Epithelial cell of proximal tubule (primary cell): Measurements from ENCODE around the gene ANXA6. TPM values are rescaled to one million over a fixed set of nuclear protein-coding genes. Genes with fewer than 3 reads are reported as not detected.

ENCODE experiments used
- DNase-seq: peaks from one replicate; pipeline ENCODE4 v3.0.0-alpha.2; 2011; ENCODE audit warnings: low read depth
- H3K4me3 ChIP-seq: 2 replicates; pipeline ENCODE4 v1.5.1; 2011; ENCODE audit warnings: low read depth, mild to moderate bottlenecking, low read length
- CTCF ChIP-seq: conservative IDR thresholded peaks from 2 replicates; pipeline ENCODE4 v1.5.1; 2012; ENCODE audit warnings: low read depth, mild to moderate bottlenecking, low read length
- total RNA-seq: library from RNA; depleted of rRNA; stranded (reverse); fragments of >200 nt; gene quantifications from 2 replicates; pipeline ENCODE4 v1.2.3, GENCODE V29; 2015

ANXA6 gene
- total RNA-seq, 1 donor from 2014 or later, result 83.6 TPM

GRCh38 chr5:151096001-151096373 is 61.6 kb downstream of the ANXA6 start:
- H3K4me3 ChIP-seq, result no peak overlapping the region
- DNase-seq, result no peak
- TF ChIP-seq CTCF, result no peak

- H3K4me3 ChIP-seq, result no peak overlapping the region
- no peak for DNase-seq
- no peak for TF ChIP-seq CTCF
These were observed 62.1 kb downstream of the ANXA6 start for GRCh38 chr5:151095341-151096000.

DNA sequence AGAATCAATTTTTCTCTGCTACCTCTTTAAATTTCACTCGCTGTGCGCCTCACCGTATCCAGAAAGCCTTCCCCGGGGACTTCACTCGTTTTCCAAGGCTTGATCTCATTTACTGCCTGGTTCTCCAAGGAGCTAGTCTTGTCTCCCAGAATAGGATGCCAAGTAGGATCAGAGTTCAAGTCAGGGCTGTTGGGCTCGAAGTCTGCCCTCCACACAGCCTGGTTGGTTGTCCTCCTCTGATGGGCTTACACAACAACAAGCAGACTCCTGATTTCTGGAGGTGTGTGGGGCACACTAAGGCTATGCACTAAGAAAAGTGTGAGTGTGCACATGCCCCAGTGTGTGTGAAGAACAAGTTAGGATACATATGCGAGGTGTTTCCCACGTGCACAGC is 62.7 kb downstream of the ANXA6 start:
- no peak for DNase-seq
- no peak for TF ChIP-seq CTCF

GRCh38 chr5:151094030-151094851 is 63.3 kb downstream of the ANXA6 start:
- no peak for TF ChIP-seq CTCF
- DNase-seq, result no peak
- H3K4me3 ChIP-seq, result no peak overlapping the region

More for the DNA sequence above, 62.7 kb downstream of the ANXA6 start:
- H3K4me3 ChIP-seq, result no peak overlapping the region

DNA sequence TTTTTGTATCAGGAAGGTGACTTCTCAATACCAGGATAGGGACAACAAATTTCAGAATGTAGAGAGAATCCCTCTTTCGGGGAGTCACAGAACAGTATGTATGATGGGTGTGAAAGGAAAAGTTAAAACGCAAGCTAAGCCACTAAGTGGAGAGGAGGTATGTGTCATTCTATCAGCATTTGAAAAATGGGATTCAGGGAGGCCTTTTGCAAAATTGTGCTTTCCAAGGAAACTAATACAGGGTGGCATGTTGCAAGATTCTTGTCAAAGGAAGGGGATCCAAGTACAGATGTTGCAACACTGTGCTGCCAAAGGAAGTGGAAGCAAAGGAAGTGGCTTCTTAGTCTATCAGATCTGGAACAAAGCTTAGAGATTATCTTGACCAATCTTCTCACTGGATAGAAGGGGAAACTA is 64.1 kb downstream of the ANXA6 start:
- peak; percentile 22 for TF ChIP-seq CTCF
- DNase-seq, result peak; percentile 96
- H3K4me3 ChIP-seq, result no peak overlapping the region

DNA sequence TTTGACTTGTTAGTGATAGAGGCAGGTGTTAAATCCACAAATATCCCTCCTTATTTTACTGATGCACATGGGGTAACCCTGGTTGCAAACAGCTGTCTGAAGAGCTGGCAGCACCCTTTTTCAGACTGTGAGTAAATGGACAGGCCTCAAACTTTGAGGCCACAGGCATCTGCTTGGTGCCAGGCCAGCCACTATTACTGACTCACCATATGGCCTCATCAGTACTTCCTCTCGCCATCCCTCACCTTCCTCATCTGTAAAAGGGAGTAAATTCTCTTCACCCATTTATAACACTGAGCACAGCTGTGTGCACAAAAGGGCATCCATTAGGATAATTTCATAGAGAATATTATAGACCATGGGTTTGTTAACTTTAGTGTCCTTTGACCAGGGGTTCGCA is 64.8 kb downstream of the ANXA6 start:
- no peak for DNase-seq
- no peak overlapping the region for H3K4me3 ChIP-seq
- no peak for TF ChIP-seq CTCF
